Upper lobe of left lung (tissue), 6 donors: ENCODE measurements around the gene NOL11. TPM values are rescaled to one million over a fixed set of nuclear protein-coding genes. Genes with fewer than 3 reads are reported as not detected.

Source experiments
- ATAC-seq, 2 donors: fragments of 200-7000 bp; cut with Tn5 transposase; one replicate each; pipeline ENCODE4 v1.9.1; 2022; ENCODE audit warnings: mild to moderate bottlenecking in 2 of 2, moderate library complexity in 2 of 2; ENCODE audit not compliant: low FRiP score in 2 of 2
- DNase-seq, 2 donors: peaks; one replicate each; pipeline ENCODE4 v3.0.0-alpha.2; 2019 to 2020
- H3K27ac ChIP-seq, 4 donors: fragments of 200-600 bp; sonication (generic); one replicate each; pipeline ENCODE4 v1.5.1; 2016 to 2019
- H3K27me3 ChIP-seq, 4 donors: fragments of 200-600 bp; sonication (generic); one replicate each; pipeline ENCODE4 v1.5.1; 2017 to 2019
- H3K36me3 ChIP-seq, 4 donors: fragments of 200-600 bp; sonication (generic); one replicate each; pipeline ENCODE4 v1.5.1; 2016 to 2019
- H3K4me1 ChIP-seq, 4 donors: fragments of 200-600 bp; sonication (generic); one replicate each; pipeline ENCODE4 v1.5.1; 2018 to 2019
- H3K4me3 ChIP-seq, 4 donors: fragments of 200-600 bp; sonication (generic); one replicate each; pipeline ENCODE4 v1.5.1; 2017 to 2019; ENCODE audit warnings: mild to moderate bottlenecking in 2 of 4, moderate library complexity in 1 of 4
- H3K9me3 ChIP-seq, 4 donors: fragments of 200-600 bp; sonication (generic); one replicate each; pipeline ENCODE4 v1.5.1; 2018 to 2019
- EP300 ChIP-seq, 4 donors: sonication (generic); formaldehyde crosslinking; IDR thresholded peaks; one replicate each; pipeline ENCODE4 v1.5.1; 2017; ENCODE audit warnings: antibody characterized with exemption in 4 of 4, control low read depth in 2 of 4
- POLR2A ChIP-seq, 4 donors: fragments of 450-650 bp; IDR thresholded peaks; one replicate each; pipeline ENCODE4 v1.5.1; 2016 to 2017; ENCODE audit warnings: antibody characterized with exemption in 4 of 4, mild to moderate bottlenecking in 2 of 4
- POLR2AphosphoS5 ChIP-seq, 2 donors: sonication (generic); formaldehyde crosslinking; IDR thresholded peaks; one replicate each; pipeline ENCODE4 v1.5.1; 2017; ENCODE audit warnings: antibody characterized with exemption in 2 of 2
- whole genome bisulfite sequencing, 2 donors: methylation state at CpG; one replicate each; pipeline ENCODE4 v1.1.5; 2017 to 2018; 5-methylcytosine and 5-hydroxymethylcytosine counted together
- total RNA-seq, 6 donors: library from RNA; depleted of rRNA in 4 of 6; stranded (reverse); fragments of >200 nt in 4 of 6; gene quantifications; one replicate each; pipeline versions ENCODE4 v1.1.0 to v1.2.1, GENCODE V29; 2016 to 2021
- TF ChIP-seq, protein P1 (sequence below), 6 experiments: fragments of 450-650 bp in 4 of 6; fragments of 200-600 bp in 2 of 6; sonication (generic) in 2 of 6; IDR thresholded peaks; one replicate each; pipeline ENCODE4 v1.5.1; 2016 to 2019; ENCODE audit warnings: antibody characterized with exemption in 6 of 6
- donor health status: DM: no; HTN: no; CAD: no; lungs with moderate emphysema.
- donor health status: DM: no; HTN: yes; CAD: no; lungs with severe emphysema.

Gene NOL11
- total RNA-seq, 6 donors from 2014 or later, result 7.4 to 39.8 (median 26.6) TPM

DNA sequence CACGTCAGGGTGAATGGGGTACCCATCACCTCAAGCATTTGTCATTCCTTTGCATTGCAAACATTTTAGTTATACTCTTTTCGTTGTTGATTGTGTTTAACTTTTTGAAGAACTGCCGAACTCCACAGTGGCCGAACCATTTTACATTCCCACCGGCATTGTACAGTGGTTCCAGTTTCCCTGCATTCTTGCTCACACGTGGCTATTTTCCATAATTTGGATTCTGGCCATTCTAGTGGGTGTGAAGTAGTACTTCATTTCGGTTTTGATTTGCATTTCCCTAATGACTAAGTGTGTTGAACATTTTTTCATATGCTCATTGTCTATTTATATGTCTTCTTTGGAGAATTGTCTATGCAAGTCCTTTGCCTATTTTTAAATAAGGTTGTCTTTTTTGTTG lies 13.0 kb downstream of the NOL11 start:
- ATAC-seq (no peak), DNase-seq (no peak)
- Histone ChIP-seq H3K9me3 (no peaks in the 10 kb centered on the region), H3K4me3 (no peak overlapping the region), H3K27me3 (no peaks in the 10 kb centered on the region), H3K27ac (no peak overlapping the region), H3K4me1 (no peaks in the 10 kb centered on the region), H3K36me3 (peaks cover 18 to 94% (median 60%) of the 10 kb centered on the region in 4 donors)
- 67 to 80% methylated on average over 7 of the region's 7 CpGs for WGBS, 2 donors
- TF ChIP-seq POLR2A (IDR thresholded peaks at IDR 0.05) (no peak), EP300 (IDR thresholded peaks at IDR 0.05) (no peak), POLR2AphosphoS5 (IDR thresholded peaks at IDR 0.05) (no peak)
- TF ChIP-seq, protein P1, sequence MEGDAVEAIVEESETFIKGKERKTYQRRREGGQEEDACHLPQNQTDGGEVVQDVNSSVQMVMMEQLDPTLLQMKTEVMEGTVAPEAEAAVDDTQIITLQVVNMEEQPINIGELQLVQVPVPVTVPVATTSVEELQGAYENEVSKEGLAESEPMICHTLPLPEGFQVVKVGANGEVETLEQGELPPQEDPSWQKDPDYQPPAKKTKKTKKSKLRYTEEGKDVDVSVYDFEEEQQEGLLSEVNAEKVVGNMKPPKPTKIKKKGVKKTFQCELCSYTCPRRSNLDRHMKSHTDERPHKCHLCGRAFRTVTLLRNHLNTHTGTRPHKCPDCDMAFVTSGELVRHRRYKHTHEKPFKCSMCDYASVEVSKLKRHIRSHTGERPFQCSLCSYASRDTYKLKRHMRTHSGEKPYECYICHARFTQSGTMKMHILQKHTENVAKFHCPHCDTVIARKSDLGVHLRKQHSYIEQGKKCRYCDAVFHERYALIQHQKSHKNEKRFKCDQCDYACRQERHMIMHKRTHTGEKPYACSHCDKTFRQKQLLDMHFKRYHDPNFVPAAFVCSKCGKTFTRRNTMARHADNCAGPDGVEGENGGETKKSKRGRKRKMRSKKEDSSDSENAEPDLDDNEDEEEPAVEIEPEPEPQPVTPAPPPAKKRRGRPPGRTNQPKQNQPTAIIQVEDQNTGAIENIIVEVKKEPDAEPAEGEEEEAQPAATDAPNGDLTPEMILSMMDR (IDR thresholded peaks at IDR 0.05), result no peak

DNA sequence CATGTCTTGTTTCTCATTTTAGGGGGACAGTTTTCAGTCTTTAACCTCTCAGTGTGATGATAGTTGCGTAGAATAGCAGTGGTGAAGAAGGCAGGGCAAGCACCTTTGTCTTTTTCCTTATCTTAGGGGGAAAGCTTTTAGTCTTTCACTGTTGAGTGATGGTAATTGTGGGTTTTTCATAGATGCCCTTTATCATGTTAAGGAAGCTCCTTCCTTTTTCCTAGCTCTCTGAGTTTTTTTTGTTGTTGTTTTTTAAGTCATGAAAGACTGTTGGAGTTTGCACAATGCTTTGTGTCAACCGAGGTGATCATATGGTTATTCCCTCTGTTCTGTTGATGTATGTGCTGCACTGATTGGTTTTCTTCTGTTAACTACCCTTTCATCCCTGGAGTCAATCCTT lies 15.7 kb downstream of the NOL11 start:
- H3K36me3 ChIP-seq, result peaks cover 15 to 96% (median 67%) of the 10 kb centered on the region in 4 donors
- 77 to 81% methylated on average over 2 of the region's 2 CpGs for WGBS, 2 donors

DNA sequence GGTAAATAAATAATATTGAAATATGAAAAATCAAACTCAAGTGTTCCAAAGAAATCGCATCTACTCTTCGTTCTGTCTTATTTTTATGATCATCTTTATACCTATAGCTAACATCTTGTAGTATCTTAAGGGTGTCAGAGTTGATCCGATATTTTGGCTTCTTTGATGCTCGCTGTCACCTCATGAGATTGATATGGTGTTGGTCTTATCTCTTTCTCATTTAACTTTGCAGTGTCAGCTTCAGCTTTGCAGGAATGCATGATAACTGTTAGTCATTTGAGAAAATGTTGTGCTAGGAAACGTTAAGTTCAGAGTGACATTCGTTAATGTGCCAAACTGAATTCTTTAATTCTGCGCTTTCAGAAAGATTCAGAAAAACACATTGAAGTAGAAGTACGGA lies 19.4 kb downstream of the NOL11 start:
- Histone ChIP-seq H3K27ac (no peak overlapping the region), H3K36me3 (peaks cover 24 to 99% (median 78%) of the 10 kb centered on the region in 4 donors), H3K27me3 (no peaks in the 10 kb centered on the region), H3K9me3 (no peaks in the 10 kb centered on the region), H3K4me1 (no peaks in the 10 kb centered on the region), H3K4me3 (no peak overlapping the region)
- DNase-seq, result no peak
- WGBS, 2 donors, result 86 to 91% methylated on average over 8 of the region's 8 CpGs
- ATAC-seq, result no peak
- TF ChIP-seq EP300 (IDR thresholded peaks at IDR 0.05), result no peak
- TF ChIP-seq, protein P1 (IDR thresholded peaks at IDR 0.05), result no peak
- TF ChIP-seq POLR2A (IDR thresholded peaks at IDR 0.05), result no peak
- no peak for TF ChIP-seq POLR2AphosphoS5 (IDR thresholded peaks at IDR 0.05)

More for the DNA sequence above, 15.7 kb downstream of the NOL11 start:
- DNase-seq, result no peak
- no peaks in the 10 kb centered on the region for H3K27me3 ChIP-seq
- TF ChIP-seq, protein P1 (IDR thresholded peaks at IDR 0.05), result no peak
- ATAC-seq, result no peak
- no peak overlapping the region for H3K27ac ChIP-seq
- no peaks in the 10 kb centered on the region for H3K4me1 ChIP-seq
- no peak overlapping the region for H3K4me3 ChIP-seq
- H3K9me3 ChIP-seq, result no peaks in the 10 kb centered on the region

DNA sequence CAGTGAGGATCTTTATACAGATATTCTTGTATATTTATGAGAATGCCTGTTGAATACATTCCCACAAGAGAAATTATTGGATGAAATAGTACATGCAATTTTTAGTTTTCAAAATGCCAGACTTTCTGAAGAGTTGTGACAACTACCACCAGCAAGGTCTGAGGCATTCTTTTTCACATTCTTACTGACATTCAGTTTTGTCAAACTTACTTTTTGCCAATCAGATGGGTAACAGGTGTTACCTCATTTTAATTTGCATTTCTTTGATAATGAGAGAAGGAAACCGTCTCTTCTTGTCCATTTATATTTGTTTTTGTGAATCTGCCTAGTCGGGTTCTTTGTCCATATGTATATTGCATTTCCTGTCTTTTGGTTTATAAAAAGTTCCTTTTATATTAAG lies 24.3 kb downstream of the NOL11 start:
- ATAC-seq (no peak), DNase-seq (no peak)
- Histone ChIP-seq H3K27ac (no peak overlapping the region), H3K27me3 (no peaks in the 10 kb centered on the region), H3K36me3 (peaks cover 25 to 100% (median 72%) of the 10 kb centered on the region in 4 donors), H3K4me1 (peaks cover 0 to 2% (median 0%) of the 10 kb centered on the region in 4 donors), H3K4me3 (no peak overlapping the region), H3K9me3 (no peaks in the 10 kb centered on the region)
- TF ChIP-seq POLR2AphosphoS5 (IDR thresholded peaks at IDR 0.05), result no peak
- no peak for TF ChIP-seq EP300 (IDR thresholded peaks at IDR 0.05)
- TF ChIP-seq, protein P1 (IDR thresholded peaks at IDR 0.05), result no peak
- TF ChIP-seq POLR2A (IDR thresholded peaks at IDR 0.05), result no peak
- 76 to 84% methylated on average over 2 of the region's 2 CpGs for WGBS, 2 donors
